ENCODE results near the gene TOR1B.

TOR1B gene

GRCh38 chr9:129756191-129756590 lies 46.8 kb upstream of the TOR1B start:
- Histone ChIP-seq H3K27ac (ENCODE audit: extremely low read depth, low read depth, low read length) (no peak overlapping the region), H3K9me3 (ENCODE audit: control insufficient read depth, insufficient read depth, low read depth, low read length) (no peaks in the 10 kb centered on the region), H3K36me3 (ENCODE audit: control insufficient read depth in 2 of 2, insufficient read depth in 1 of 2, low read length in 2 of 2) (no peaks in the 10 kb centered on the region), H3K4me1 (ENCODE audit: control insufficient read depth, insufficient read depth, low read length) (no peaks in the 10 kb centered on the region), H3K4me3 (ENCODE audit: low read depth, low read length) (no peak overlapping the region)
- POLR2A ChIA-PET: no interaction called here
- CTCF ChIA-PET: interaction anchor here (0.5 to 4.2 kb wide), 10 partner anchors 10 to 89 kb away, joined by 3 to 26 read pairs (median 4); no protein-coding TSS in a partner anchor
- TF ChIP-seq TSHZ1 (tag by site-specific recombination; IDR thresholded peaks at IDR 0.05; ENCODE audit: borderline replicate concordance): no peak
- no peak for TF ChIP-seq ZBTB21 (tag by site-specific recombination; IDR thresholded peaks at IDR 0.05)
- no peak for TF ChIP-seq ATF2 (tag by site-specific recombination; IDR thresholded peaks at IDR 0.05; ENCODE audit: low read depth)

GRCh38 chr9:129757045-129757444 lies 45.9 kb upstream of the TOR1B start:
- TF ChIP-seq ZNF629 (tag by site-specific recombination; IDR thresholded peaks at IDR 0.05): no peak
- TF ChIP-seq ZNF148 (tag by site-specific recombination; IDR thresholded peaks at IDR 0.05; ENCODE audit: borderline replicate concordance): no peak
- TF ChIP-seq YY2 (tag by site-specific recombination; IDR thresholded peaks at IDR 0.05): no peak
- no peak for TF ChIP-seq ZNF37A (tag by site-specific recombination; IDR thresholded peaks at IDR 0.05)
- no peak for TF ChIP-seq ZNF747 (tag by site-specific recombination; IDR thresholded peaks at IDR 0.05)
- TF ChIP-seq ZNF248 (tag by site-specific recombination; IDR thresholded peaks at IDR 0.05): no peak
- no peak for TF ChIP-seq SP2 (tag by site-specific recombination; IDR thresholded peaks at IDR 0.05)
- no peak for TF ChIP-seq PRDM4 (tag by site-specific recombination; IDR thresholded peaks at IDR 0.05)
- no peak for TF ChIP-seq ZBTB48 (tag by site-specific recombination; IDR thresholded peaks at IDR 0.05)
- no peak for TF ChIP-seq ZNF768 (tag by site-specific recombination; IDR thresholded peaks at IDR 0.05)
- no peak for TF ChIP-seq ZBTB17 (tag by site-specific recombination; IDR thresholded peaks at IDR 0.05)
- TF ChIP-seq ZNF366 (tag by site-specific recombination; conservative IDR thresholded peaks at IDR 0.05): no peak
- no peak for TF ChIP-seq ZSCAN30 (tag by site-specific recombination; IDR thresholded peaks at IDR 0.05)
- TF ChIP-seq ZNF16 (tag by site-specific recombination; IDR thresholded peaks at IDR 0.05; ENCODE audit: low read depth): no peak
- Histone ChIP-seq H3K4me1 (ENCODE audit: control insufficient read depth, insufficient read depth, low read length) (no peaks in the 10 kb centered on the region), H3K9me3 (ENCODE audit: control insufficient read depth, insufficient read depth, low read depth, low read length) (no peaks in the 10 kb centered on the region), H3K4me3 (ENCODE audit: low read depth, low read length) (no peak overlapping the region), H3K27ac (ENCODE audit: extremely low read depth, low read depth, low read length) (no peak overlapping the region), H3K36me3 (ENCODE audit: control insufficient read depth in 2 of 2, insufficient read depth in 1 of 2, low read length in 2 of 2) (no peaks in the 10 kb centered on the region)
- CTCF ChIA-PET: interaction anchor here (0.6 to 4.2 kb wide), 5 partner anchors 19 to 939 kb away, joined by 3 to 26 read pairs (median 5); partner anchors contain the start of gene ENDOG
- POLR2A ChIA-PET: no interaction called here
